SK-N-MC (cell line): ENCODE data around the gene SYNE1.

ENCODE experiments used
- EZH2 ChIP-seq: fragments of 200-600 bp; sonication (generic); IDR thresholded peaks from one replicate; pipeline ENCODE4 v1.6.1; 2017; ENCODE audit warnings: antibody characterized with exemption
- FOXP2 ChIP-seq: optimal IDR thresholded peaks from 2 replicates; pipeline ENCODE3; 2011; ENCODE audit warnings: mild to moderate bottlenecking, moderate library complexity; ENCODE audit not compliant: insufficient read depth; ENCODE audit errors: extremely low read length, control extremely low read depth
- POLR2AphosphoS5 ChIP-seq: IDR thresholded peaks from 2 replicates; pipeline ENCODE4 v1.6.1; 2012; ENCODE audit warnings: mild to moderate bottlenecking, low read depth, low read length, borderline replicate concordance

DNA sequence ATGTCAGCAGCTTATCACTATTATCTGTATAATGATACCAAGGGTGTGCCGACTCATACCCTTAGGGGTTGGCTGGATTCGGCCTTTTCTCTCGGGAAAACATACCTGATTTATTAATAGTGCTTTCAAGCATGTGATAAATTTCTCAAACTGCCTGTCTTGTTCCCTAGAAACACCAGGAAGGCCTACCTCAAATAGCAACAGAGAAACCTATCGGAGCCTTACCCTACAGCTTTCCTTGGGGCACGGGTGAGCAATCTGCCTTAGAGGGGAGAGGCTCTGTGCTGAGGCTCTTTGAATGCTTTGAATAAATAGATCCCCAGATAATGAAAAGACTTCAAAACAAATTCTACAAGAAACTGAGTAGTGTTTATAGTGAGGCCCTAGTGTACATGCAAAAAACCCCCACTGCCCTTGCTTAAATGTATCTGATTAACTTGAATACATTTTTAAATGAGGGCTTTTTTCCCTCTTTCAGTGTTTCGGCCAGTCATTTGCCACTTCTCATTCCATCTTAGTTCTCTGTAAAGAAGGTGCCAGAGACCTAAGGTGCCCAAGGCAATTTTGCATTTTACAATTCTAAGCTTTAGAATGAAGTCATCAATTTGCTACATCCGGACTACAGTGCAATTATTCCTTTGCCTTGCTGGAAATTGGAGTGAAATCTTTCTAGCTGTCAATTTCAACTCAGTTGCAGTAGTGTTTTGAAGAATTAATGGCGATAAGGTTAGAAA is 509.6 kb downstream of the SYNE1 start:
- no peak for TF ChIP-seq POLR2AphosphoS5
- no peak for TF ChIP-seq EZH2
- no peak for TF ChIP-seq FOXP2
